GM12891 (cell line): ENCODE results near the gene MAPK8.

ENCODE experiments used
- POLR2A ChIP-seq: IDR thresholded peaks from 2 replicates; pipeline ENCODE4 v1.6.1; 2011; ENCODE audit warnings: low read depth, low read length, control low read depth
- POLR2AphosphoS5 ChIP-seq: IDR thresholded peaks from 2 replicates; pipeline ENCODE4 v1.6.1; 2011; ENCODE audit warnings: low read depth, low read length, control low read depth
- POU2F2 ChIP-seq: IDR thresholded peaks from 2 replicates; pipeline ENCODE4 v1.6.1; 2011; ENCODE audit warnings: low read depth, mild to moderate bottlenecking, control low read depth, low read length, moderate library complexity
- SPI1 ChIP-seq: IDR thresholded peaks from 2 replicates; pipeline ENCODE4 v1.6.1; 2011; ENCODE audit warnings: low read depth, low read length, control low read depth
- TAF1 ChIP-seq: IDR thresholded peaks from 2 replicates; pipeline ENCODE4 v1.6.1; 2011; ENCODE audit warnings: low read depth, low read length, control low read depth

DNA sequence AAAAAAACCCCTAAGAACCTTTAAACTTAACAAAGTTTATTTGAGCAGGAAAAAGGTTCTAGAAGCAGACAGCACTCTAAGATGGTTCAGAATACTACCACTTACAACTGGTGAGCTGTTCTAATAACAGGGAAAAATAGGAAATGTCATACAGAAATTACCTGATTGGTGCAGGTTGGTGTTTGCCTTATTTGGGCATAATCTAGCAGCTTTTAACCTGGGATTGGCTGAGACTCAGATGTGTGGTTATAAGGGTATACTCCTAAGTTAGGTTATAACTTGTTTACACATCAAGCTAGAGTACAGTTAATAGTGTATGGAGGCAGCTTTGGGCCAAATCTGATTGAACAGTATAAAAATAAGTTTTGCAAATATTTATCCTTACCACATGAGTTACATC lies 59.8 kb downstream of the MAPK8 start:
- no peak for TF ChIP-seq POLR2AphosphoS5
- no peak for TF ChIP-seq POLR2A
- no peak for TF ChIP-seq TAF1
- no peak for TF ChIP-seq POU2F2
- no peak for TF ChIP-seq SPI1
